Stimulated activated CD4-positive, alpha-beta T cell treated with anti-CD3 and anti-CD28 coated beads, TNF-alpha, amount 100 ng/mL, for 1 hour (primary cell): ENCODE results near the gene FAM237B.

Experiments used
- DNase-seq, 3 donors: peaks; one replicate each; pipeline ENCODE4 v3.0.0-alpha.2; 2020; ENCODE audit warnings: low read depth in 3 of 3, low spot score in 1 of 3

Gene FAM237B

DNA sequence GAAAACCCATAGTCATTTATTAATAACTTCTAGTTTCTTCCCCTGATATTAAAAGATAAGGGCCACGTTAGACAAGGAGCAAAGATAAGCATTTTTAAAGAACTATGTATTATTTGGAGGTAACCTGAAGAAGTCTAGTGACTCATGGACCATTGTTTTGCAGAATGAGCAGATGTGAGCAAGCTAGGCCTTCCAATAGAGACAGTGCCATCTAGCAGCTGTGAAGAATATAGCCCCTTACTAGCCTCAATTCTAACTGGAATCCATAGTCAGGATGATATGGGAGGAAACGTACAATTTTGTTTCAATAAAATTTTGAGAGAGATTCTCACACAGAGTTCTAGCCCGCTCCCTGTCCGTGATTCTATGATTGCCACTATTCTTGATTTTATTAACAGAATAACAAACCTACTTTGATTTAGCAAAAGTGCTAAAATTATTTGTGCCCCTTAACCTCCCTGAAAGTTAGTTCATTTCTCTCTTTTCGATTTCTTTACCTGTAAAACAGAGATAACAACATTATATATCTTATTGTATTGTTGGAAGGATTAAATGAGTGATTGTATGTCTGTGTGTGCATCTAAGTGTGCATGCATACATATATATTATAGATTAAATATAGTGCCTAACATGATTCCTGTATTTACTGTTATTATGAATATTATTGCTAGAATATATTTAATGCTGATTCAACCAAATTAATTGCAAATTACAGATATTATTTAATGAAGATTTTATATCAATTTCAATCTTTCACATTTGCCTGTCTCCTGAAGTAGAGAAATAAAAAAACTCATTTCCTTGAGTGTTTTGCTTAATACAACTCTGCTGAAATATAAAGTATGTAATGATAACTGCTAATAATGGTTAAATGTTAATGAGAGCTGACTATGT is 22.7 kb downstream of the FAM237B start:
- no peak for DNase-seq

DNA sequence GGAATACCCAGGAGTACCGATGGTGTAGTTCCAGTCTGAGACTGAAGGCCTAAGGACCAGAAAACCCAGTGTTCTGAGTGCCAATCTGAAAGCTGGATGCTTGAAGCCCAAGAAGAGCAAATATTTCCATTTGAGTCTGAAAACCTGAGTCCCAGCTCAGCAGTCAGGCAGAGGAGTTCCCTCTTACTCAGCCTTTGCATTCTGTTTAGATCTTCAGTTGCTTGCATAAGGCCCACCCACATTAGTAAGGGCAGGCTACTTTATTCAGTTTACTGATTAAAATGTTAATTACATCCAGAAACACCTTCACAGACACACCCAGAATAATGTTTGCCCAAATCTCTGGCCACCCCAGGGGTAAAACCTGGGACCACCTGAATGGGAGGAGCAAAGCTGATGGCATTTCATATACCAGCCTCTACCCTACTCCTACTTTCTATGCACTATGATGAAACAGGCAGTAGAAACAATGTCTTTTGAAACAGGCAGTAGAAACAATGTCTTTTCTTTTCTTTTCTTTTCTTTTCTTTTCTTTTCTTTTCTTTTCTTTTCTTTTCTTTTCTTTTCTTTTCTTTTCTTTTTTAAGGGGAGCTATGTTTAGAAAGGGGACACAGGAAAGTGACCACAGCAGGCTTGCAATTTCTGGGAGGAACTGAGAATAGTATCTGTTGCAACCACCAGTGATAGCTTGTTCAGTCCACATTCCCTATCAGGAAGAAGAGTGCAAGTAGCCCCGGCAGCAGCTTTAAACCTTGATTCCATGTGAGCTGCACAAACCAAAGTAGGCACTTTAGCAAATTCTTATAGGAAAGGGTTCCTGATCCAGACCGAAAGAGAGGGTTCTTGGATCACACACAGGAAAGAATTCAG is 30.6 kb downstream of the FAM237B start:
- no peak for DNase-seq

DNA sequence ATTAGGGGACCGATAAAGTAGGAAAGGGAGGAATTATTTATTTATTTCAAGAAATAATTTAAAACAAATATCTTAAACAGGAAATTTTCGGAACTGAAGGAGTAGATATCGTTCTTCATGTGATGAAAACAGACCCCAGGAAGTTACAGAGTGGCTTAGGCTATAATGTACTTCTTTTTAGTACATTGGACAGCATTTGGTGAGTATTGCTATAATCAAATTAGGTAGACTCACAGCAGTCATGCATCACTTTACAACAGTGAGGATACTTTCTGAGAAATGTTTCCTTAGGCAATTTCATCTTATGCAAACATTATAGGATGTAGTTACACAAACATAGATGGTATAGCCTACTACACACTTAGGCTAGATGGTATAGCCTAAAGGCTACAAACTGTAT is 33.0 kb downstream of the FAM237B start:
- no peak for DNase-seq

DNA sequence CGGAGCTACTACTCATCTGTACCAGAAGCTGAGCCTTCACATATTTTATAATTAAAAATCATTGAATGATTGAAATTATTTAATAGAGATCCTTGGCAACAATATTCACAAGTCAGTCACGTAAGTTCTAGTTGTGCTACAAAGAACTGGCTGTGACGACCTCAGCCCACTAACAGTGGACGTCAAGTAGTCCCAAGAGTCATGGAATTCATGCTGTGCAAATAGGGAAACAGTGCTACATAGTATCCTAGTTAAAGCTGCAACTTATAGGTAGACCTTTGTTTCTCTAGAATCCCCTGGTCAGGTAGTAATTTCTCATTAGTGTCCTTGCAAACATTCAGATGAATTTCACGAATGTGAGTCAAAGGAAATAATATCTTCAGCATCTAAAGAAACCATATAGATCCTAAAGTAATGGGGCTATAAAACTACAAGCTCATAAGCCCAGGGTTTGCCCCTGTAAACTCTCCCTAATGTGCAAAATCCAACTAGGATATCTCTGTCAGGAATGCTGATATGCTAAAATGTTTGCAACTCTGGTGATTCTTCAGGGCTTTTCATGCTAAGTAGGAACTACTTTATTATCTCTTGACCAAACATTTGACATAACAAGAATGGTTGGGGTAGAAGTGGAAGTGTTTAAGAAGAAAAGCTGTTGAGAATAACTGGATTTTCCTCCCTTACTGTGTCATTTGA is 44.9 kb downstream of the FAM237B start:
- no peak for DNase-seq

DNA sequence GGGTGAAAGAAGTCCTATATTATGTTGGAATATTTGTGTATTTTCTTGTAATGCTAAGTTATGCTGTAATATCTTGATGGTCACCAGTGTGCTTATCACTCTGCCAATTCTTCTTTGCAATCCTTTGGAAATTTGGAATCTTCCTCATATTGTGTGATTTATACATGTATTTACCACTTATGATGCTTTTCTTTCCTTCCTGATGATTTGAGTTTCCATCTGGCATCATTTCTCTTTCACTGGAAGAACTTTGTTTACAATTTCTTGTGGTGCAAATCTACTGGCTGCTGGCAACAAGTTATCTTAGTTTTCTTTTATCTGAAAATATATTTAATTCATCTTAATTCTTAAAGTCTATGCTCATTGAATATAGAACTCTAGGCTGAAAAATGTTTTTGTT is 46.9 kb downstream of the FAM237B start:
- no peak for DNase-seq

DNA sequence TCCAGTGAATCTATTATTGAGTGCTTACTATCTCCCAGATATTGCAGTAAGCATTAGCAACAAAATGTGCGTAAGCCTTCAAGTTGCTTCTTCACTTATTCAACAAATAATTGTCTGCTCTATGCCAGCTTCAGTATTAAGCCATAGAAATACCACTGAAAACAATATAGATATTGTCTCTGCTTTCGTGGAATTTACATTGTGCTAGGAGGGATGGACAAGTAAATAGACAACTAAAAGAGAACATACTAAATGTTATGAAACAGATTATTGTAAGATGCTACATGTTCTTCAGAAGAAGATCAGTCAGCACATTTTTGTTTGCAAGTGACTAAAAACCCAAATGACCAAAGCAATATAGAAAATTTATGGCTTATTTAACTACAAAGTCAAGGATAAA is 48.9 kb downstream of the FAM237B start:
- DNase-seq: no peak

DNA sequence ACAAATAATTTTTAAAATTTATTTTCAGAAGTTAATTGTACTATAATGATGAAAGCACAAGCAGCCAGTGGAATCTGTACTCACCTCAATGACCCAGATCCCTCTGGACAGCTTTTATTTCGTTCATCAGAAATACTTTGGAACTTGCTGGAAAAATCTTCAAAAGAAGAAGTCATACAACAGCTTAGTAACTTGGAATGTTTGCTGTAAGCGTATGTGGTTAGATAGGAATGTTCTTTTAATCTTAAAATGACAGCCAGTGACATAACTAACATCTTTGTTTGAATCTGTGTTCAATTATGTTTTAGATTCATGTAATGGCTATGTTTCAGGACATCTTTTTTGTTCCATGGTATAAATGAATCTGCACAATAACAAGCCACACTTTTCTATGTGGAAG is 49.4 kb downstream of the FAM237B start:
- no peak for DNase-seq

DNA sequence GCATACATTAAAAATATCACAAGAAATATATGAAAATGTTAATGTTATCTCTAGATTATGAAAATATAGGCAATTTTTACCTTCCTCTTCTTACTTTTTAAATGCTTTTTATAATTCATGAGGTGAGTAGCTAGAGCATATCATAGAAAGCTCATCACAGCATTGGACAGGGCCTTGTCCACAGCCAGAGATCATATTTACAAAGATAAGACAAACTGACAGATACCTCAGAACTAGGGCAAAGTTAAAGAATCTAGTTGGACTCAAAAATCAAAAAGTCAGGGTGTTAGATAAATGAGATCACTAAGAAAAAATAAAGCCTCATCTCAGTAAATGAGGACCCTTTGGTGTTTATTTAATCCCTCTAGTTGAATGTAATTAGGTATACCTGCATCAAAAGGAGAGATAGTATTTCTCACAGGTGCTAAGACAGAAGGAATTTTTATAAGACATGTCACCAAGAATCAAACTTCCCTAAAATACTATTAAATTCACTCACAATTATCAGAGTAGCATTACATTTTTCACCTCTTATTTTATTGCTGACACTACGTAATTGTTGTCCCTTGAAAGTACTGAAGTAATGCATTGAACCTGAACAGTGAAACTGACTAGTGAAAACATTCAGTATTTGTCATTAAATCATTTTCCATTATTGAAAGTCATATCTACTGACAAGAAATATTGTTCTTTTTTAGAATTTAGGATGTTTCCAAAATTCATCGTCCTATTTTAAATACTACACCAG is 50.5 kb downstream of the FAM237B start:
- DNase-seq: no peak

DNA sequence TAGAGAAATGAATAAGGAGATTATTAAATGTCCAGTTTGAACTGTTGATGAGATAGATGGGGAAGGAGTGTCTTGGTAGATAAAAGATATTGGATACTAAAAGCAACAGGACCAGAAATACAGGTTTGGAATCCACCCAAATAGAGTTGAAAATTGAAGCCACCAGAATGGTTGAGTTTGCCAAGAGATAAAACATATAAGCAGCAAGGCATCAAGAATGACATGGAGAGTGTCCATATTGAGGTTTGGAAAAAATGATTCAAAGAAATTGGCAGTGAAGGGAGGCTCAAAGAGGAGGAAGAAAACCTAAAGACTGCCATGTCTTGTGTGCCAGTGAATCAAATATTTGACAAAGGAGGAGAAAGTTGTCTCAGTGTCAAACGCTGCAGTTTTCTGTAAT is 51.9 kb downstream of the FAM237B start:
- DNase-seq: no peak

DNA sequence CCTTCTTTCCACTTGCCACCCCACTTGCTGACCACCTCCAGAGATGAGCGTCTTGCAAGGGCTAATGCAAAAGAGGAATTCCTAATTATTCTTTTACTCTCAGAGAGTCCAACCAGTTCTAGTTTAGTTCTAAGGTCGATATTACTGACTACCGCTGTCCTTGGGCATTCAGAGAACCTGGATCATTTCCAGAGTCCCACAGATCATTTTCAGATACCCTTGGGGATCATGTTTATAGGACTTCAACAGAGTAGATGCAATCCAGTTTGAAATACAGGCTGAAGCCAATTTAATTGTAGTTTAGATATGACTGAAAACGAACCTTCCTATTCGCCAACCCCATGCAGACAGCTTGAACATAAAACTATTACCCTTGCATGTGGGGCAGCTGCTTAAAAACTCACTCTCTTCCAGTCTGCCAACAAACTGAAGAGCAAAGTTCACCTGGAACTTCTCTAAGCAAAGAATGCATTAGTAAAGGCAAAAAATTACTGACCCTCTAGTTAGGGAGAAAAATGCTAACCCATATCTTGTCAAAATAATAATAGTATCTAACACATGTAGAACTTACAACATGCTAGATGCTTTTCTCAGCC is 53.7 kb downstream of the FAM237B start:
- no peak for DNase-seq

DNA sequence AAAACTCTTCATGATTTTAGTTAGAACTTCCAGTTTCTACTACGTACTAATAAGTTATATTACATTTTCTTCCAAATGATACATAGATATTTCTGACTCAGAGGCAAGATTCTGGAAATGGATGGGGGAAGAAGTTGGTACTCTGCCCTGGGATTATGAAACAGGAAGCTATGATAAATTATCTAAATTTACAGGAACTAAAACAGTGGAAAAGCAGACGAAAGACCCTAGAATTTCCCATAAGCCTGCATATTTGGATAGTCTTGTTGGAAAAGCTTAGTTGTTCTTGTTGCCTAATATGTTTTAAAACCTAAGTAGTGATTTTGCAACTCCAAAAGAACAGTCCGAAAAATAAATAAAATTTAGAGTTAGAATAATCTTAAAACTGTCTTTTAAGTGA is 54.3 kb downstream of the FAM237B start:
- no peak for DNase-seq
